ENCODE data around the gene NENF.
"Not testable (repeated sequence)": the region's sequence is repeated elsewhere in the genome, so short reads cannot be mapped to it uniquely, and the experiment has no call there.

Gene NENF

GRCh38 chr1:212432661-212433576, at the start of gene NENF:
TSS of gene NENF (plus strand) at chr1:212432920. CDS start at chr1:212432944, 24 bp downstream.
- DNase-seq: peak; percentile 82

- DNase-seq: no peak
These were observed 46.7 kb upstream of the NENF start for GRCh38 chr1:212386029-212386428.

- no peak for DNase-seq
These were observed 43.6 kb upstream of the NENF start for GRCh38 chr1:212388985-212389716.

GRCh38 chr1:212395678-212396437, 36.9 kb upstream of the NENF start:
- DNase-seq: not testable (repeated sequence)

- DNase-seq: no peak
These were observed 36.1 kb upstream of the NENF start for GRCh38 chr1:212396638-212397037.

GRCh38 chr1:212397171-212397570, 35.5 kb upstream of the NENF start:
- DNase-seq: no peak

GRCh38 chr1:212401042-212401441, 31.7 kb upstream of the NENF start:
- no peak for DNase-seq

- DNase-seq: no peak
These were observed 30.7 kb upstream of the NENF start for GRCh38 chr1:212401838-212402582.

GRCh38 chr1:212402666-212403321, 29.9 kb upstream of the NENF start:
- DNase-seq: no peak

- DNase-seq: no peak
These were observed 22.4 kb upstream of the NENF start for GRCh38 chr1:212410231-212410820.

- no peak for DNase-seq
These were observed 20.3 kb upstream of the NENF start for GRCh38 chr1:212412374-212412773.

- DNase-seq: no peak
These were observed 18.8 kb upstream of the NENF start for GRCh38 chr1:212413902-212414327.

- peak; percentile 87 for DNase-seq
These were observed 18.2 kb upstream of the NENF start, which contains the start of gene PACC1 for GRCh38 chr1:212414328-212415106. TSS of gene PACC1 (minus strand) at chr1:212414886. CDS start at chr1:212414757, 129 bp downstream.

GRCh38 chr1:212415107-212415841, 17.4 kb upstream of the NENF start:
- no peak for DNase-seq

GRCh38 chr1:212421165-212421564, 11.6 kb upstream of the NENF start:
- no peak for DNase-seq

- no peak for DNase-seq
These were observed 8.8 kb upstream of the NENF start for GRCh38 chr1:212423879-212424278.

- no peak for DNase-seq
These were observed 4.2 kb upstream of the NENF start for GRCh38 chr1:212428496-212428895.

- no peak for DNase-seq
These were observed 2.3 kb upstream of the NENF start for GRCh38 chr1:212430416-212430815.

- no peak for DNase-seq
These were observed 1.7 kb upstream of the NENF start for GRCh38 chr1:212430955-212431394.

- DNase-seq: no peak
These were observed 1.1 kb upstream of the NENF start for GRCh38 chr1:212431644-212432043.
